Spleen (tissue), 11 donors: ENCODE data around the gene DDX50. TPM values are rescaled to one million over a fixed set of nuclear protein-coding genes. Genes with fewer than 3 reads are reported as not detected.

Experiments
- DNase-seq: peaks from one replicate; pipeline ENCODE4 v3.0.0-alpha.2; 2020
- H3K27ac ChIP-seq, 8 donors: fragments of 200-600 bp; sonication (generic) in 7 of 8; 1 replicate in 4 of 8; 2 replicates in 4 of 8; pipeline versions ENCODE4 v1.5.0 to v1.8.0; 2016 to 2021; ENCODE audit warnings: inconsistent platforms in 4 of 8, mild to moderate bottlenecking in 4 of 8, moderate library complexity in 1 of 8
- H3K27me3 ChIP-seq, 7 donors: fragments of 200-600 bp; sonication (generic) in 6 of 7; replicated peaks in 1 of 7; 1 replicate in 4 of 7; 2 replicates in 3 of 7; pipeline versions ENCODE4 v1.5.0 to v1.8.0; 2016 to 2021; ENCODE audit warnings: inconsistent platforms in 3 of 7, mild to moderate bottlenecking in 1 of 7
- H3K36me3 ChIP-seq, 6 donors: fragments of 200-600 bp; sonication (generic) in 5 of 6; 1 replicate in 4 of 6; 2 replicates in 2 of 6; pipeline versions ENCODE4 v1.5.0 to v1.8.0; 2016 to 2021; ENCODE audit warnings: inconsistent platforms in 2 of 6
- H3K4me1 ChIP-seq, 6 donors: fragments of 200-600 bp; sonication (generic) in 5 of 6; 1 replicate in 3 of 6; 2 replicates in 3 of 6; pipeline versions ENCODE4 v1.5.0 to v1.8.0; 2016 to 2021; ENCODE audit warnings: inconsistent platforms in 3 of 6
- H3K4me3 ChIP-seq, 8 donors: fragments of 200-600 bp; sonication (generic) in 7 of 8; 1 replicate in 4 of 8; 2 replicates in 4 of 8; pipeline versions ENCODE4 v1.5.0 to v1.8.0; 2016 to 2021; ENCODE audit warnings: inconsistent platforms in 4 of 8, mild to moderate bottlenecking in 4 of 8, moderate library complexity in 2 of 8
- H3K9me3 ChIP-seq, 8 donors: fragments of 200-600 bp; sonication (generic) in 7 of 8; 1 replicate in 4 of 8; 2 replicates in 4 of 8; pipeline versions ENCODE4 v1.5.0 to v1.8.0; 2016 to 2021; ENCODE audit warnings: inconsistent platforms in 4 of 8
- CTCF ChIP-seq, 11 experiments: fragments of 200-600 bp in 7 of 11; fragments of 450-650 bp in 4 of 11; sonication (generic) in 4 of 11; IDR thresholded peaks in 8 of 11; conservative IDR thresholded peaks in 3 of 11; 1 replicate in 7 of 11; 2 replicates in 4 of 11; pipeline versions ENCODE4 v1.4.0 to v1.8.0; 2016 to 2021; ENCODE audit warnings: antibody characterized with exemption in 11 of 11, inconsistent platforms in 4 of 11, mild to moderate bottlenecking in 1 of 11
- POLR2A ChIP-seq, 3 donors: fragments of 450-650 bp; IDR thresholded peaks; one replicate each; pipeline ENCODE4 v1.5.1; 2017; ENCODE audit warnings: antibody characterized with exemption in 3 of 3, mild to moderate bottlenecking in 1 of 3
- POLR2AphosphoS5 ChIP-seq, 3 donors: sonication (generic); formaldehyde crosslinking; IDR thresholded peaks; one replicate each; pipeline ENCODE4 v1.5.1; 2017; ENCODE audit warnings: antibody characterized with exemption in 3 of 3
- WGBS, 5 donors: extraction: QIAGEN DNeasy Blood & Tissue Kit in 3 of 5; methylation state at CpG; one replicate each; pipeline versions ENCODE4 v1.1.5 to v1.1.7; 2013 to 2018; 5-methylcytosine and 5-hydroxymethylcytosine counted together
- intact Hi-C: fragments of 100-400 bp; cut with DNase I; formaldehyde crosslinking; loops from one replicate; pipeline ENCODE4 v1.15.0; 2023; ENCODE audit warnings: low total_unique reads
- polyA plus RNA-seq, 3 donors: library from polyadenylated mRNA; stranded (reverse); fragments of 200-250 nt; gene quantifications; one replicate each; pipeline ENCODE4 v1.2.1, GENCODE V29; 2013
- total RNA-seq, 7 donors: library from RNA; depleted of rRNA in 3 of 7; stranded (reverse); fragments of >200 nt in 3 of 7; fragmentation: NEBNext Ultra II Directional in 4 of 7; extraction: Animal tissue kit (Norgen Biotek cat#: 25700) in 4 of 7; gene quantifications; one replicate each; pipeline versions ENCODE4 v1.1.0 to v1.2.1, GENCODE V29; 2016 to 2021
- donor health status: healthy with polysubstance abuse.
- donor health status: DM: no; HTN: no; CAD: no; lungs with moderate emphysema.
- donor health status: DM: no; HTN: no; CAD: no.
- donor health status: Bipolar disorder and iron deficiency.
- donor health status: healthy.
- donor health status: DM: no; HTN: no; CAD: no.
- donor health status: DM: yes; HTN: yes; CAD: no.

The DDX50 gene
- total and polyA plus RNA-seq, 10 donors = 19.2 to 33.6 (median 28.4) TPM

GRCh38 chr10:68954904-68955303, 53.8 kb downstream of the DDX50 start:
- Histone ChIP-seq H3K36me3 (peaks cover 0 to 28% (median 3%) of the 10 kb centered on the region in 6 donors), H3K27me3 (no peaks in the 10 kb centered on the region), H3K4me3 (peak overlapping the region in 7 of 8 donors; percentile 95 to 100 (median 100)), H3K27ac (peak overlapping the region in 7 of 8 donors; percentile 67 to 99 (median 97)), H3K4me1 (peaks cover 18 to 45% (median 39%) of the 10 kb centered on the region in 6 donors), H3K9me3 (no peaks in the 10 kb centered on the region)
- no peak for DNase-seq
- 84 to 92% (median 91%) methylated on average over 12 of the region's 12 CpGs for WGBS, 5 donors
- intact Hi-C loops = no loop called here
- TF ChIP-seq POLR2AphosphoS5 (IDR thresholded peaks at IDR 0.05) = no peak
- no peak for TF ChIP-seq POLR2A (IDR thresholded peaks at IDR 0.05)
- no peak for TF ChIP-seq CTCF (IDR thresholded peaks at IDR 0.05 in 8 of 11, conservative IDR thresholded peaks at IDR 0.05 in 3 of 11)

- DNase-seq = no peak
- H3K27ac ChIP-seq = peak overlapping the region; percentile 67 to 99 (median 96)
These were observed 54.3 kb downstream of the DDX50 start for GRCh38 chr10:68955355-68955831.

GRCh38 chr10:68955832-68956532, 54.9 kb downstream of the DDX50 start, which contains the start of gene DDX21:
TSS of gene DDX21 (plus strand) at chr10:68956170. CDS start at chr10:68956226, 56 bp downstream.
- Histone ChIP-seq H3K9me3 (no peaks in the 10 kb centered on the region), H3K36me3 (peaks cover 0 to 28% (median 11%) of the 10 kb centered on the region in 6 donors), H3K27ac (peak within 1 kb of the TSS; percentile 67 to 99 (median 96)), H3K27me3 (no peaks in the 10 kb centered on the region), H3K4me3 (peak within 1 kb of the TSS; percentile 87 to 100 (median 100)), H3K4me1 (peaks cover 18 to 56% (median 48%) of the 10 kb centered on the region in 6 donors)
- peak; percentile 98 for DNase-seq
- WGBS, 5 donors = 0% methylated on average over 45 to 53 of the region's 53 CpGs
- TF ChIP-seq CTCF (IDR thresholded peaks at IDR 0.05 in 8 of 11, conservative IDR thresholded peaks at IDR 0.05 in 3 of 11) = peak in 9 of 11 experiments; percentile 34 to 71 (median 66)
- TF ChIP-seq POLR2AphosphoS5 (IDR thresholded peaks at IDR 0.05) = peak; percentile 90 to 96 (median 93)
- peak in 2 of 3 donors; percentile 47 to 64 for TF ChIP-seq POLR2A (IDR thresholded peaks at IDR 0.05)
- intact Hi-C loops = no loop called here

More at GRCh38 chr10:68955355-68955831, 54.3 kb downstream of the DDX50 start:
- intact Hi-C loops = no loop called here
- Histone ChIP-seq H3K4me3 (peak overlapping the region; percentile 87 to 100 (median 100)), H3K4me1 (peaks cover 18 to 50% (median 43%) of the 10 kb centered on the region in 6 donors), H3K36me3 (peaks cover 0 to 28% (median 5%) of the 10 kb centered on the region in 6 donors), H3K9me3 (no peaks in the 10 kb centered on the region), H3K27me3 (no peaks in the 10 kb centered on the region)
- WGBS, 5 donors = 2 to 7% (median 4%) methylated on average over 16 of the region's 16 CpGs
- TF ChIP-seq CTCF (IDR thresholded peaks at IDR 0.05 in 8 of 11, conservative IDR thresholded peaks at IDR 0.05 in 3 of 11) = no peak
- no peak for TF ChIP-seq POLR2A (IDR thresholded peaks at IDR 0.05)
- no peak for TF ChIP-seq POLR2AphosphoS5 (IDR thresholded peaks at IDR 0.05)

- TF ChIP-seq POLR2A (IDR thresholded peaks at IDR 0.05) = no peak
- TF ChIP-seq POLR2AphosphoS5 (IDR thresholded peaks at IDR 0.05) = no peak
- no peak for TF ChIP-seq CTCF (IDR thresholded peaks at IDR 0.05 in 8 of 11, conservative IDR thresholded peaks at IDR 0.05 in 3 of 11)
- WGBS, 5 donors = 36 to 48% (median 38%) methylated on average over 7 of the region's 7 CpGs
- intact Hi-C loops = no loop called here
- no peak for DNase-seq
- H3K36me3 ChIP-seq = peaks cover 0 to 38% (median 22%) of the 10 kb centered on the region in 6 donors
- H3K27me3 ChIP-seq = no peaks in the 10 kb centered on the region
- H3K9me3 ChIP-seq = no peaks in the 10 kb centered on the region
- peak overlapping the region; percentile 87 to 100 (median 100) for H3K4me3 ChIP-seq
- peak overlapping the region; percentile 67 to 99 (median 96) for H3K27ac ChIP-seq
- peaks cover 18 to 68% (median 53%) of the 10 kb centered on the region in 6 donors for H3K4me1 ChIP-seq
These were observed 56.1 kb downstream of the DDX50 start for GRCh38 chr10:68957284-68957615.
